ENCODE results near the gene MBL2. TPM values are rescaled to one million over a fixed set of nuclear protein-coding genes. Genes with fewer than 3 reads are reported as not detected.

Gene MBL2
- total and polyA plus RNA-seq, 2 of the 8 experiments (the other 6 are each of a cell fraction or from before 2014, with no cell fraction given), result not detected

- TF ChIP-seq CBX8 (IDR thresholded peaks at IDR 0.05; ENCODE audit: borderline replicate concordance, low read depth, low read length) (no peak), EZH2 (IDR thresholded peaks at IDR 0.05; ENCODE audit: low read depth, low read length, severe bottlenecking) (no peak)
Measured at GRCh38 chr10:52801947-52802346, 29.4 kb upstream of the MBL2 start (continued).
